Osteoblast (primary cell): ENCODE data around the gene TOM1L2. TPM values are rescaled to one million over a fixed set of nuclear protein-coding genes. Genes with fewer than 3 reads are reported as not detected.
A peak's percentile ranks its signal among the peaks of the same experiment; 100 is the strongest.

ENCODE experiments used
- DNase-seq: peaks from one replicate; pipeline ENCODE4 v3.0.0; 2011; ENCODE audit warnings: low spot score, mixed read lengths; ENCODE audit not compliant: insufficient read length; ENCODE audit errors: missing footprints
- H2AFZ ChIP-seq: 2 replicates; pipeline ENCODE4 v1.6.0; 2011; ENCODE audit warnings: mild to moderate bottlenecking, low read length
- H3K27ac ChIP-seq: 2 replicates; pipeline ENCODE4 v1.5.1; 2011; ENCODE audit warnings: mild to moderate bottlenecking, low read depth, low read length, moderate library complexity
- H3K27me3 ChIP-seq: 2 replicates; pipeline ENCODE4 v1.6.0; 2012; ENCODE audit warnings: mild to moderate bottlenecking, control low read depth, inconsistent platforms, low read length, moderate library complexity; ENCODE audit not compliant: insufficient read depth
- H3K36me3 ChIP-seq: 2 replicates; pipeline ENCODE4 v1.5.1; 2011; ENCODE audit warnings: mild to moderate bottlenecking, low read length, control low read depth, moderate library complexity; ENCODE audit not compliant: insufficient read depth
- H3K4me1 ChIP-seq: 2 replicates; pipeline ENCODE4 v1.5.1; 2011; ENCODE audit warnings: mild to moderate bottlenecking, low read length, control low read depth, moderate library complexity; ENCODE audit not compliant: insufficient read depth
- H3K4me2 ChIP-seq: 2 replicates; pipeline ENCODE4 v1.6.0; 2011; ENCODE audit warnings: mild to moderate bottlenecking, low read length; ENCODE audit not compliant: insufficient read depth
- H3K4me3 ChIP-seq: fragments of 200-600 bp; sonication (generic); 3 replicates; pipeline ENCODE4 v1.5.1; 2012; ENCODE audit warnings: mild to moderate bottlenecking, low read length, inconsistent platforms; ENCODE audit not compliant: insufficient read depth
- H3K79me2 ChIP-seq: 2 replicates; pipeline ENCODE4 v1.6.0; 2012; ENCODE audit warnings: mild to moderate bottlenecking, low read length, control low read depth, inconsistent platforms; ENCODE audit not compliant: insufficient read depth
- H3K9me3 ChIP-seq: 2 replicates; pipeline ENCODE4 v1.5.1; 2011; ENCODE audit warnings: low read depth, low read length, control low read depth
- H4K20me1 ChIP-seq: 2 replicates; pipeline ENCODE4 v1.6.0; 2012; ENCODE audit warnings: mild to moderate bottlenecking, low read length, control low read depth; ENCODE audit not compliant: insufficient read depth
- CTCF ChIP-seq: IDR thresholded peaks from 2 replicates; pipeline ENCODE4 v1.5.1; 2011; ENCODE audit warnings: mild to moderate bottlenecking, low read depth, low read length, moderate library complexity; ENCODE audit errors: extremely low read depth
- total RNA-seq: library from RNA; depleted of rRNA; stranded (reverse); fragments of >200 nt; gene quantifications from 2 replicates; pipeline ENCODE4 v1.2.3, GENCODE V29; 2012

The TOM1L2 gene
- total RNA-seq, 1 donor = 38.7 TPM

- no peak for DNase-seq
- Histone ChIP-seq H3K4me2 (no peak overlapping the region), H3K27ac (no peak overlapping the region), H2AFZ (no peak overlapping the region), H4K20me1 (peaks cover 53% of the 10 kb centered on the region), H3K36me3 (no peaks in the 10 kb centered on the region), H3K79me2 (peaks cover 96% of the 10 kb centered on the region), H3K4me1 (peaks cover 9% of the 10 kb centered on the region), H3K9me3 (no peaks in the 10 kb centered on the region), H3K4me3 (no peak overlapping the region), H3K27me3 (no peaks in the 10 kb centered on the region)
- no peak for TF ChIP-seq CTCF
Observed at GRCh38 chr17:17964710-17965109, 7.5 kb downstream of the TOM1L2 start.

GRCh38 chr17:17963694-17964436, 8.3 kb downstream of the TOM1L2 start:
- Histone ChIP-seq H3K4me2 (no peak overlapping the region), H3K79me2 (peaks cover 96% of the 10 kb centered on the region), H3K27ac (no peak overlapping the region), H3K4me3 (no peak overlapping the region), H3K27me3 (no peaks in the 10 kb centered on the region), H3K9me3 (no peaks in the 10 kb centered on the region), H3K4me1 (peaks cover 15% of the 10 kb centered on the region), H2AFZ (no peak overlapping the region), H3K36me3 (no peaks in the 10 kb centered on the region), H4K20me1 (peaks cover 52% of the 10 kb centered on the region)
- no peak for DNase-seq
- no peak for TF ChIP-seq CTCF

DNA sequence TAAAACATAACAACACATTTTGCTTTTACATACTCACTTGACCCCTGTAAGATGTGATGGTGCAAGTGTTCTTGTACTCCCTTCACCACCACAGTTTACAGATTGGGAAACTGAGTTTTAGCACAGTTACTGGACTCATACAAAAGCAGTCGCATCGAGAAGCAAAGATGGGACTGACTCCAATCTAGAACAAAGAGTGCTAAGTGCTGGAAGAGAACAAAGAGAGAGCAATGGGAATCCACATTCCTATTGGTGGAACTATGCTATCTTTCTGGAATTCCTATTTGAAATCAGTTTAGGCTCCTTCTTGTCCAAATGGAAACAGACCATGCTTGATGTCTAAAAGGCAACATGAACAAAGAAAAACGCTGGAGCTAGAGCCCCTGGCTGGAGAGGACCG, 9.1 kb downstream of the TOM1L2 start:
- H4K20me1 ChIP-seq = peaks cover 46% of the 10 kb centered on the region
- no peak for TF ChIP-seq CTCF
- no peak overlapping the region for H3K27ac ChIP-seq
- DNase-seq = no peak
- no peak overlapping the region for H2AFZ ChIP-seq
- H3K4me3 ChIP-seq = no peak overlapping the region
- H3K4me2 ChIP-seq = no peak overlapping the region
- peaks cover 91% of the 10 kb centered on the region for H3K79me2 ChIP-seq
- no peaks in the 10 kb centered on the region for H3K27me3 ChIP-seq
- peaks cover 23% of the 10 kb centered on the region for H3K4me1 ChIP-seq
- H3K9me3 ChIP-seq = no peaks in the 10 kb centered on the region
- no peaks in the 10 kb centered on the region for H3K36me3 ChIP-seq

GRCh38 chr17:17960500-17961030, 11.6 kb downstream of the TOM1L2 start:
- Histone ChIP-seq H3K4me1 (peaks cover 31% of the 10 kb centered on the region), H3K36me3 (no peaks in the 10 kb centered on the region), H3K4me2 (peak overlapping the region; percentile 78), H3K79me2 (peaks cover 84% of the 10 kb centered on the region), H2AFZ (no peak overlapping the region), H3K27ac (peak overlapping the region; percentile 80), H4K20me1 (peaks cover 25% of the 10 kb centered on the region), H3K4me3 (no peak overlapping the region), H3K27me3 (no peaks in the 10 kb centered on the region), H3K9me3 (no peaks in the 10 kb centered on the region)
- no peak for TF ChIP-seq CTCF
- DNase-seq = no peak
